ENCODE results near the gene SFT2D1. TPM values are rescaled to one million over a fixed set of nuclear protein-coding genes. Genes with fewer than 3 reads are reported as not detected.

The SFT2D1 gene
- total RNA-seq, 1 experiment from 2014 or later, result 39.5 TPM

DNA sequence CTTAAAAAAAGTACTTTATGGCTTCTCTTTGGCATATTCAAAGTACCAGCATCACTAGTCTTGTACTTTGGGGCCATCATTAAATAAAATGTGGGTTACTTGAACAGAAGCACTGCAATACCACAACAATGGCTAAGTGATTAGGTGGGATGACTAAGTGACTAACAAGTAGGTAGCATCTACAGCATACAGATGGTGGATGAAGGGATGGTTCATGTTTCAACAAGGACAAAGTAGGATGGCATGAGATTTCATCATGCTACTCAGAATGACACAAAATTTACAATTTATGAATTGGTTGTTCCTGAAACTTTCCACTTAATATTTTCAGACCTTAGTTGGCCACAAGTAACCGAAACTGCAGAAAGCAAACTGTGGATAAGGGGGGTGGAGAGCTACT, 32.7 kb upstream of the SFT2D1 start:
- Mint-ChIP-seq H3K4me1 (ENCODE audit: insufficient read depth, unreplicated experiment) (no peaks in the 10 kb centered on the region), H3K27ac (ENCODE audit: low read depth, unreplicated experiment) (no peak overlapping the region), H3K4me3 (ENCODE audit: unreplicated experiment) (no peak overlapping the region), H3K36me3 (ENCODE audit: insufficient read depth, unreplicated experiment) (peaks cover 6% of the 10 kb centered on the region), H3K27me3 (ENCODE audit: insufficient read depth, unreplicated experiment) (no peaks in the 10 kb centered on the region), H3K9me3 (ENCODE audit: unreplicated experiment) (no peaks in the 10 kb centered on the region)
- ChIA-PET POLR2A (no interaction called here), CTCF (no interaction called here)
- BruUV-seq (replicated peaks), result no TSS peak
- intact Hi-C loops (cut with micrococcal nuclease), result no loop called here
- TF ChIP-seq, protein P1, sequence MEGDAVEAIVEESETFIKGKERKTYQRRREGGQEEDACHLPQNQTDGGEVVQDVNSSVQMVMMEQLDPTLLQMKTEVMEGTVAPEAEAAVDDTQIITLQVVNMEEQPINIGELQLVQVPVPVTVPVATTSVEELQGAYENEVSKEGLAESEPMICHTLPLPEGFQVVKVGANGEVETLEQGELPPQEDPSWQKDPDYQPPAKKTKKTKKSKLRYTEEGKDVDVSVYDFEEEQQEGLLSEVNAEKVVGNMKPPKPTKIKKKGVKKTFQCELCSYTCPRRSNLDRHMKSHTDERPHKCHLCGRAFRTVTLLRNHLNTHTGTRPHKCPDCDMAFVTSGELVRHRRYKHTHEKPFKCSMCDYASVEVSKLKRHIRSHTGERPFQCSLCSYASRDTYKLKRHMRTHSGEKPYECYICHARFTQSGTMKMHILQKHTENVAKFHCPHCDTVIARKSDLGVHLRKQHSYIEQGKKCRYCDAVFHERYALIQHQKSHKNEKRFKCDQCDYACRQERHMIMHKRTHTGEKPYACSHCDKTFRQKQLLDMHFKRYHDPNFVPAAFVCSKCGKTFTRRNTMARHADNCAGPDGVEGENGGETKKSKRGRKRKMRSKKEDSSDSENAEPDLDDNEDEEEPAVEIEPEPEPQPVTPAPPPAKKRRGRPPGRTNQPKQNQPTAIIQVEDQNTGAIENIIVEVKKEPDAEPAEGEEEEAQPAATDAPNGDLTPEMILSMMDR (IDR thresholded peaks at IDR 0.05; ENCODE audit: unreplicated experiment), result no peak
- no peak for DNase-seq (ENCODE audit: unreplicated experiment)

DNA sequence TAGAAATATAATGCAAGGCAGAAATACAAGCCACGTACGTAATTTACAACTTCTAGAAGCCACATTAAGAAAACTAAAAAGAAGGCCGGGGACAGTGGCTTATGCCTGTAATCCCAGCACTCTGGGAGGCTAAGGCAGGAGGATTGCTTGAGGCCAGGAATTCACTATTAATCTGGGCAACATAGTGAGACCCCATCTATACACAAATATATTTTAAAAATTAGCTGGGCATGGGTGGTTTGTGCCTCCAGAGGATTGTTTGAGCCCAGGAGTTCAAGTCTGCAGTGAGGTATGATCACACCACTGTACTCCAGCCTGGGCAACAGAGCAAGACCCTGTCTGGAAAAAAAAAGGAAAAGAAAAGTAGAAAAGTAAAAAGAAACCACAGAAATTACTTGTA, 28.1 kb upstream of the SFT2D1 start:
- no peak for DNase-seq (ENCODE audit: unreplicated experiment)
- TF ChIP-seq, protein P1 (IDR thresholded peaks at IDR 0.05; ENCODE audit: unreplicated experiment), result no peak
- Mint-ChIP-seq H3K36me3 (ENCODE audit: insufficient read depth, unreplicated experiment) (peaks cover 36% of the 10 kb centered on the region), H3K27ac (ENCODE audit: low read depth, unreplicated experiment) (no peak overlapping the region), H3K9me3 (ENCODE audit: unreplicated experiment) (no peaks in the 10 kb centered on the region), H3K4me3 (ENCODE audit: unreplicated experiment) (no peak overlapping the region), H3K4me1 (ENCODE audit: insufficient read depth, unreplicated experiment) (no peaks in the 10 kb centered on the region), H3K27me3 (ENCODE audit: insufficient read depth, unreplicated experiment) (no peaks in the 10 kb centered on the region)
- intact Hi-C loops (cut with micrococcal nuclease), result no loop called here
- no TSS peak for BruUV-seq (replicated peaks)
- ChIA-PET CTCF (interaction anchor here (0.7 to 0.9 kb wide), 2 partner anchors 11 to 30 kb away, joined by 3 to 4 read pairs; no protein-coding TSS in a partner anchor), POLR2A (interaction anchor here (0.6 to 1.2 kb wide), 2 partner anchors 9 to 11 kb away, joined by 3 to 5 read pairs; no protein-coding TSS in a partner anchor)

- H3K9me3 Mint-ChIP-seq (ENCODE audit: unreplicated experiment), result no peaks in the 10 kb centered on the region
- TF ChIP-seq, protein P1 (IDR thresholded peaks at IDR 0.05; ENCODE audit: unreplicated experiment), result no peak
- CTCF ChIA-PET, result interaction anchor here (1.2 kb wide), 1 partner anchor 12 kb away, joined by 3 read pairs; no protein-coding TSS in a partner anchor
- intact Hi-C loops (cut with micrococcal nuclease), result no loop called here
- H3K4me1 Mint-ChIP-seq (ENCODE audit: insufficient read depth, unreplicated experiment), result no peaks in the 10 kb centered on the region
- H3K36me3 Mint-ChIP-seq (ENCODE audit: insufficient read depth, unreplicated experiment), result peaks cover 36% of the 10 kb centered on the region
- POLR2A ChIA-PET, result interaction anchor here (0.6 kb wide), 1 partner anchor 12 kb away, joined by 5 read pairs; no protein-coding TSS in a partner anchor
- no TSS peak for BruUV-seq (replicated peaks)
- no peak for DNase-seq (ENCODE audit: unreplicated experiment)
- H3K27me3 Mint-ChIP-seq (ENCODE audit: insufficient read depth, unreplicated experiment), result no peaks in the 10 kb centered on the region
- no peak overlapping the region for H3K4me3 Mint-ChIP-seq (ENCODE audit: unreplicated experiment)
- H3K27ac Mint-ChIP-seq (ENCODE audit: low read depth, unreplicated experiment), result no peak overlapping the region
Observed at GRCh38 chr6:166369782-166370181, 27.4 kb upstream of the SFT2D1 start.

DNA sequence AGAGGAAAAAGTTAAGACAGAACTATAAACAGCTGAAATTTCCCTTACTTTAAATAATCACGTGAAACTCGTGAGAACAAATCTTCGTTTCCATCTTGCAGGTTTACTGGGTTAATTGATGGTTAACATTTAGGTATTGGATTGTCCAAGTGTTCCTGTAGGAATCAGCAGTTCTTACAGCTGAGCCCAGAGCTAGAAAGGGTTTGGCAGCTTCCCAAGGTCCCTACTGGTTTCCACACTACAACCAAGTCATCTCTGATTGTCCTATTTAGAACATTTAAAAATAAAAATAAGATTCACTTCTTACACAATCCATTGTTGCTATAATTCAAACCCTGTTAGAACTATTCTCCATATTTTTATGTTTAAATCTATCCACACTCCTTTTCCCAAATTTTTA, 24.6 kb upstream of the SFT2D1 start:
- intact Hi-C loops (cut with micrococcal nuclease), result no loop called here
- ChIA-PET CTCF (no interaction called here), POLR2A (interaction anchor here (0.7 to 3.2 kb wide), 3 partner anchors 11 to 1369 kb away, joined by 3 to 11 read pairs (median 6); no protein-coding TSS in a partner anchor)
- Mint-ChIP-seq H3K27ac (ENCODE audit: low read depth, unreplicated experiment) (no peak overlapping the region), H3K36me3 (ENCODE audit: insufficient read depth, unreplicated experiment) (peaks cover 51% of the 10 kb centered on the region), H3K4me1 (ENCODE audit: insufficient read depth, unreplicated experiment) (no peaks in the 10 kb centered on the region), H3K27me3 (ENCODE audit: insufficient read depth, unreplicated experiment) (no peaks in the 10 kb centered on the region), H3K4me3 (ENCODE audit: unreplicated experiment) (no peak overlapping the region), H3K9me3 (ENCODE audit: unreplicated experiment) (no peaks in the 10 kb centered on the region)
- no TSS peak for BruUV-seq (replicated peaks)
- DNase-seq (ENCODE audit: unreplicated experiment), result no peak
- TF ChIP-seq, protein P1 (IDR thresholded peaks at IDR 0.05; ENCODE audit: unreplicated experiment), result no peak
